WTC11 (cell line): Measurements from ENCODE around the gene IVL. TPM values are rescaled to one million over a fixed set of nuclear protein-coding genes. Genes with fewer than 3 reads are reported as not detected.

Experiments used
- ATAC-seq: fragments of 200-7000 bp; cut with Tn5 transposase; 2 replicates; pipeline ENCODE4 v1.10.0; 2021; ENCODE audit warnings: mild to moderate bottlenecking, moderate library complexity
- CTCF ChIA-PET: fragments of 300-600 bp; sonication (Branson Sonifier 250); formaldehyde crosslinking; loops from one replicate; lab custom pipeline; 2021; ENCODE audit warnings: antibody characterized with exemption; lab: Charles Lee
- POLR2A ChIA-PET: fragments of 350-600 bp; sonication (Branson Sonifier 250); formaldehyde crosslinking; loops from one replicate; lab custom pipeline; 2021; ENCODE audit warnings: antibody characterized with exemption; lab: Charles Lee
- DNase-seq: peaks from one replicate; pipeline ENCODE4 v3.0.0; 2021; ENCODE audit warnings: low spot score
- H3K27ac Mint-ChIP-seq: 2 replicates; pipeline ENCODE4 v1.8.0; 2021; ENCODE audit warnings: mixed read lengths
- H3K27me3 Mint-ChIP-seq: 2 replicates; pipeline ENCODE4 v1.8.0; 2021; ENCODE audit warnings: low read depth, mild to moderate bottlenecking, moderate library complexity, mixed read lengths
- H3K36me3 Mint-ChIP-seq: 2 replicates; pipeline ENCODE4 v1.8.0; 2021; ENCODE audit warnings: mixed read lengths
- H3K4me1 Mint-ChIP-seq: 2 replicates; pipeline ENCODE4 v1.8.0; 2022; ENCODE audit warnings: mixed read lengths
- H3K4me3 Mint-ChIP-seq: 2 replicates; pipeline ENCODE4 v1.8.0; 2021; ENCODE audit warnings: mild to moderate bottlenecking, moderate library complexity, mixed read lengths
- H3K9me3 Mint-ChIP-seq: 2 replicates; pipeline ENCODE4 v1.8.0; 2021; ENCODE audit warnings: mixed read lengths
- CREM ChIP-seq: sonication (generic); formaldehyde crosslinking; IDR thresholded peaks from 2 replicates; pipeline ENCODE4 v1.8.1; 2022; ENCODE audit warnings: mild to moderate bottlenecking, missing genetic modification reagents, moderate library complexity
- FOXJ3 ChIP-seq: sonication (generic); formaldehyde crosslinking; IDR thresholded peaks from 2 replicates; pipeline ENCODE4 v1.9.0; 2021; ENCODE audit warnings: missing genetic modification reagents, mild to moderate bottlenecking, borderline replicate concordance
- HMGA2 ChIP-seq: fragments of 250-450 bp; sonication (Bioruptor Pico); IDR thresholded peaks from 2 replicates; pipeline ENCODE4 v1.4.0; 2021; ENCODE audit warnings: mild to moderate bottlenecking, moderate library complexity
- IRF2 ChIP-seq: sonication (generic); formaldehyde crosslinking; IDR thresholded peaks from 2 replicates; pipeline ENCODE4 v1.8.0; 2022; ENCODE audit warnings: low read depth, missing genetic modification reagents, borderline replicate concordance
- KAT7 ChIP-seq: sonication (generic); formaldehyde crosslinking; IDR thresholded peaks from 2 replicates; pipeline ENCODE4 v1.8.1; 2023; ENCODE audit warnings: missing genetic modification reagents, mild to moderate bottlenecking, borderline replicate concordance
- NFE2L1 ChIP-seq: sonication (generic); formaldehyde crosslinking; IDR thresholded peaks from 2 replicates; pipeline ENCODE4 v1.8.1; 2023; ENCODE audit warnings: missing genetic modification reagents
- NR3C1 ChIP-seq: sonication (generic); formaldehyde crosslinking; conservative IDR thresholded peaks from 2 replicates; pipeline ENCODE4 v1.8.1; 2023; ENCODE audit warnings: low read depth, mild to moderate bottlenecking, missing genetic modification reagents
- RORB ChIP-seq: fragments of 250-450 bp; sonication (Bioruptor Pico); IDR thresholded peaks from 2 replicates; pipeline ENCODE4 v1.9.0; 2021; ENCODE audit warnings: mild to moderate bottlenecking
- SMAD3 ChIP-seq: sonication (generic); formaldehyde crosslinking; IDR thresholded peaks from 2 replicates; pipeline ENCODE4 v1.8.0; 2022; ENCODE audit warnings: missing genetic modification reagents, mild to moderate bottlenecking, borderline replicate concordance
- TEAD1 ChIP-seq: sonication (generic); formaldehyde crosslinking; IDR thresholded peaks from 2 replicates; pipeline ENCODE4 v1.8.0; 2022; ENCODE audit warnings: mild to moderate bottlenecking, missing genetic modification reagents
- TEAD4 ChIP-seq: sonication (generic); formaldehyde crosslinking; IDR thresholded peaks from 2 replicates; pipeline ENCODE4 v1.8.0; 2022; ENCODE audit warnings: mild to moderate bottlenecking, missing genetic modification reagents
- USF1 ChIP-seq: sonication (generic); formaldehyde crosslinking; IDR thresholded peaks from 2 replicates; pipeline ENCODE4 v1.8.0; 2022; ENCODE audit warnings: mild to moderate bottlenecking, missing genetic modification reagents
- ZMAT4 ChIP-seq: fragments of 250-450 bp; sonication (Bioruptor Pico); IDR thresholded peaks from 2 replicates; pipeline ENCODE4 v1.9.0; 2021; ENCODE audit warnings: mild to moderate bottlenecking
- ZNF121 ChIP-seq: sonication (generic); formaldehyde crosslinking; IDR thresholded peaks from 2 replicates; pipeline ENCODE4 v1.8.0; 2023; ENCODE audit warnings: missing genetic modification reagents
- ZNF219 ChIP-seq: sonication (generic); formaldehyde crosslinking; IDR thresholded peaks from 2 replicates; pipeline ENCODE4 v1.8.0; 2023; ENCODE audit warnings: missing genetic modification reagents, mild to moderate bottlenecking, borderline replicate concordance
- ZNF232 ChIP-seq: sonication (generic); formaldehyde crosslinking; IDR thresholded peaks from 2 replicates; pipeline ENCODE4 v1.8.0; 2022; ENCODE audit warnings: mild to moderate bottlenecking, missing genetic modification reagents
- ZNF396 ChIP-seq: fragments of 250-450 bp; sonication (Bioruptor Pico); IDR thresholded peaks from 2 replicates; pipeline ENCODE4 v1.8.0; 2021; ENCODE audit warnings: mild to moderate bottlenecking, moderate library complexity, borderline replicate concordance
- ZNF532 ChIP-seq: fragments of 250-450 bp; sonication (Bioruptor Pico); IDR thresholded peaks from 2 replicates; pipeline ENCODE4 v1.9.0; 2021; ENCODE audit warnings: mild to moderate bottlenecking, borderline replicate concordance
- total RNA-seq: library from RNA; stranded (reverse); gene quantifications from 3 replicates; pipeline ENCODE4 v1.2.3, GENCODE V29; 2021
- TF ChIP-seq, protein P1 (sequence below): sonication (generic); formaldehyde crosslinking; conservative IDR thresholded peaks from 2 replicates; pipeline ENCODE4 v1.8.1; 2022; ENCODE audit warnings: mild to moderate bottlenecking, missing genetic modification reagents
- TF ChIP-seq, protein P2 (sequence below): fragments of 200-600 bp; IDR thresholded peaks from 2 replicates; pipeline ENCODE4 v1.8.0; 2022; ENCODE audit warnings: antibody characterized with exemption
- TF ChIP-seq, protein P3 (sequence below): sonication (generic); formaldehyde crosslinking; IDR thresholded peaks from 2 replicates; pipeline ENCODE4 v1.8.1; 2022; ENCODE audit warnings: mild to moderate bottlenecking, moderate library complexity, missing genetic modification reagents
- TF ChIP-seq, protein P4 (sequence below): sonication (generic); formaldehyde crosslinking; IDR thresholded peaks from 2 replicates; pipeline ENCODE4 v1.8.1; 2023; ENCODE audit warnings: mild to moderate bottlenecking, missing genetic modification reagents, borderline replicate concordance

Gene IVL
- total RNA-seq, 1 experiment from 2014 or later: not detected

GRCh38 chr1:152886085-152886484 lies 22.3 kb upstream of the IVL start:
- ATAC-seq: no peak
- DNase-seq: no peak
- Mint-ChIP-seq H3K27ac (no peak overlapping the region), H3K9me3 (peaks cover 30% of the 10 kb centered on the region), H3K4me3 (no peak overlapping the region), H3K36me3 (peaks cover 3% of the 10 kb centered on the region; the same call in 1 of the 2 replicates), H3K4me1 (no peaks in the 10 kb centered on the region), H3K27me3 (no peaks in the 10 kb centered on the region)
- no peak for TF ChIP-seq FOXJ3 (CRISPR knock-in tag)
- TF ChIP-seq KAT7 (CRISPR knock-in tag): no peak
- no peak for TF ChIP-seq NFE2L1
- TF ChIP-seq, protein P1, sequence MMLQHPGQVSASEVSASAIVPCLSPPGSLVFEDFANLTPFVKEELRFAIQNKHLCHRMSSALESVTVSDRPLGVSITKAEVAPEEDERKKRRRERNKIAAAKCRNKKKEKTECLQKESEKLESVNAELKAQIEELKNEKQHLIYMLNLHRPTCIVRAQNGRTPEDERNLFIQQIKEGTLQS (CRISPR knock-in tag): no peak
- TF ChIP-seq ZNF232 (CRISPR knock-in tag): no peak
- TF ChIP-seq NR3C1 (CRISPR knock-in tag): no peak
- TF ChIP-seq IRF2 (CRISPR knock-in tag): no peak
- no peak for TF ChIP-seq ZNF121 (CRISPR knock-in tag)
- TF ChIP-seq, protein P2, sequence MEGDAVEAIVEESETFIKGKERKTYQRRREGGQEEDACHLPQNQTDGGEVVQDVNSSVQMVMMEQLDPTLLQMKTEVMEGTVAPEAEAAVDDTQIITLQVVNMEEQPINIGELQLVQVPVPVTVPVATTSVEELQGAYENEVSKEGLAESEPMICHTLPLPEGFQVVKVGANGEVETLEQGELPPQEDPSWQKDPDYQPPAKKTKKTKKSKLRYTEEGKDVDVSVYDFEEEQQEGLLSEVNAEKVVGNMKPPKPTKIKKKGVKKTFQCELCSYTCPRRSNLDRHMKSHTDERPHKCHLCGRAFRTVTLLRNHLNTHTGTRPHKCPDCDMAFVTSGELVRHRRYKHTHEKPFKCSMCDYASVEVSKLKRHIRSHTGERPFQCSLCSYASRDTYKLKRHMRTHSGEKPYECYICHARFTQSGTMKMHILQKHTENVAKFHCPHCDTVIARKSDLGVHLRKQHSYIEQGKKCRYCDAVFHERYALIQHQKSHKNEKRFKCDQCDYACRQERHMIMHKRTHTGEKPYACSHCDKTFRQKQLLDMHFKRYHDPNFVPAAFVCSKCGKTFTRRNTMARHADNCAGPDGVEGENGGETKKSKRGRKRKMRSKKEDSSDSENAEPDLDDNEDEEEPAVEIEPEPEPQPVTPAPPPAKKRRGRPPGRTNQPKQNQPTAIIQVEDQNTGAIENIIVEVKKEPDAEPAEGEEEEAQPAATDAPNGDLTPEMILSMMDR: no peak
- no peak for TF ChIP-seq CREM (CRISPR knock-in tag)
- TF ChIP-seq, protein P3, sequence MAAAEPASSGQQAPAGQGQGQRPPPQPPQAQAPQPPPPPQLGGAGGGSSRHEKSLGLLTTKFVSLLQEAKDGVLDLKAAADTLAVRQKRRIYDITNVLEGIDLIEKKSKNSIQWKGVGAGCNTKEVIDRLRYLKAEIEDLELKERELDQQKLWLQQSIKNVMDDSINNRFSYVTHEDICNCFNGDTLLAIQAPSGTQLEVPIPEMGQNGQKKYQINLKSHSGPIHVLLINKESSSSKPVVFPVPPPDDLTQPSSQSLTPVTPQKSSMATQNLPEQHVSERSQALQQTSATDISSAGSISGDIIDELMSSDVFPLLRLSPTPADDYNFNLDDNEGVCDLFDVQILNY (CRISPR knock-in tag): no peak
- no peak for TF ChIP-seq ZNF396 (CRISPR knock-in tag)
- no peak for TF ChIP-seq ZNF219
- no peak for TF ChIP-seq TEAD1 (CRISPR knock-in tag)
- POLR2A ChIA-PET: no interaction called here
- CTCF ChIA-PET: interaction anchor here (2.3 to 2.4 kb wide), 2 partner anchors 8 to 15 kb away, joined by 8 read pairs; partner anchors contain the start of gene SMCP

DNA sequence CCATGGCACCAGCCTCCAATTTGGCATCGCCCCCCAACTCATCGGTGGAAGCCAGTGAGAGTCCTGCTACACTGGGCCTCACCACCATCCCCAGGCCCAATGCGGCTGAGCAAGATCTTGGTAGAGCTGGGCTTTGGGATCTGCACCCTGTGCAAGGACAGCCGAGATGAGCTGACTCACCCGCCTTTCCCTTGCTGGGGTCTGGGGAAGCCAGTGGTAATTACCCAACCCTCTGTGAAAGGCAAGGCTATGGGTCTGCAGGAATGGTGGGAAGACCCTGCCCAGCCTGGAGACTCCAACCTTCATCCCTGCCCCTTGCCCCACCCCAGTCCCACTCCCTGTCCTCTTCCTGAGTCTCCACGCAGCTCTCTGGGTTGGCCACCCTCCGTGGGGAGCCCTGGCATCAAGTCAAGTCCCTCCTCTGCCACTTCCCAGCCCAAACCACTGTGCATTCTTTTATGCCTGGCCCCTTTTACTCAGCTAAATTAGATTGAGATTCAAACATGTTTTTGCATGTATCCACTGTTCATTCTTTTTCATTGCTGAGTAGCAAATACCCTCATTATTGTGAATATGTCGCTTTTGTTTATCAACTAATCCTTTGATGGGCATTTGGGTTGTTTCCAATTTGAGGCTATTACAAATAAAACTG lies 21.5 kb upstream of the IVL start:
- H3K9me3 Mint-ChIP-seq: peaks cover 30% of the 10 kb centered on the region
- H3K4me3 Mint-ChIP-seq: no peak overlapping the region
- CTCF ChIA-PET: interaction anchor here (0.8 to 2.4 kb wide), 3 partner anchors 9 to 306 kb away, joined by 3 to 8 read pairs (median 8); partner anchors contain the start of gene SMCP
- POLR2A ChIA-PET: no interaction called here
- ATAC-seq (no peak), DNase-seq (no peak)
- H3K27me3 Mint-ChIP-seq: no peaks in the 10 kb centered on the region
- H3K27ac Mint-ChIP-seq: no peak overlapping the region
- H3K4me1 Mint-ChIP-seq: no peaks in the 10 kb centered on the region
- H3K36me3 Mint-ChIP-seq: peaks cover 3% of the 10 kb centered on the region; the same call in 1 of the 2 replicates
- TF ChIP-seq USF1 (CRISPR knock-in tag) (no peak), ZNF532 (CRISPR knock-in tag) (no peak), SMAD3 (CRISPR knock-in tag) (no peak), TEAD4 (no peak), ZNF396 (CRISPR knock-in tag) (no peak), ZMAT4 (CRISPR knock-in tag) (no peak), HMGA2 (CRISPR knock-in tag) (no peak), RORB (no peak), KAT7 (CRISPR knock-in tag) (no peak)
- TF ChIP-seq, protein P4, sequence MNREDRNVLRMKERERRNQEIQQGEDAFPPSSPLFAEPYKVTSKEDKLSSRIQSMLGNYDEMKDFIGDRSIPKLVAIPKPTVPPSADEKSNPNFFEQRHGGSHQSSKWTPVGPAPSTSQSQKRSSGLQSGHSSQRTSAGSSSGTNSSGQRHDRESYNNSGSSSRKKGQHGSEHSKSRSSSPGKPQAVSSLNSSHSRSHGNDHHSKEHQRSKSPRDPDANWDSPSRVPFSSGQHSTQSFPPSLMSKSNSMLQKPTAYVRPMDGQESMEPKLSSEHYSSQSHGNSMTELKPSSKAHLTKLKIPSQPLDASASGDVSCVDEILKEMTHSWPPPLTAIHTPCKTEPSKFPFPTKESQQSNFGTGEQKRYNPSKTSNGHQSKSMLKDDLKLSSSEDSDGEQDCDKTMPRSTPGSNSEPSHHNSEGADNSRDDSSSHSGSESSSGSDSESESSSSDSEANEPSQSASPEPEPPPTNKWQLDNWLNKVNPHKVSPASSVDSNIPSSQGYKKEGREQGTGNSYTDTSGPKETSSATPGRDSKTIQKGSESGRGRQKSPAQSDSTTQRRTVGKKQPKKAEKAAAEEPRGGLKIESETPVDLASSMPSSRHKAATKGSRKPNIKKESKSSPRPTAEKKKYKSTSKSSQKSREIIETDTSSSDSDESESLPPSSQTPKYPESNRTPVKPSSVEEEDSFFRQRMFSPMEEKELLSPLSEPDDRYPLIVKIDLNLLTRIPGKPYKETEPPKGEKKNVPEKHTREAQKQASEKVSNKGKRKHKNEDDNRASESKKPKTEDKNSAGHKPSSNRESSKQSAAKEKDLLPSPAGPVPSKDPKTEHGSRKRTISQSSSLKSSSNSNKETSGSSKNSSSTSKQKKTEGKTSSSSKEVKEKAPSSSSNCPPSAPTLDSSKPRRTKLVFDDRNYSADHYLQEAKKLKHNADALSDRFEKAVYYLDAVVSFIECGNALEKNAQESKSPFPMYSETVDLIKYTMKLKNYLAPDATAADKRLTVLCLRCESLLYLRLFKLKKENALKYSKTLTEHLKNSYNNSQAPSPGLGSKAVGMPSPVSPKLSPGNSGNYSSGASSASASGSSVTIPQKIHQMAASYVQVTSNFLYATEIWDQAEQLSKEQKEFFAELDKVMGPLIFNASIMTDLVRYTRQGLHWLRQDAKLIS (CRISPR knock-in tag): no peak
- TF ChIP-seq, protein P1 (CRISPR knock-in tag): no peak
